ENCODE data around the gene CCR1.

DNA sequence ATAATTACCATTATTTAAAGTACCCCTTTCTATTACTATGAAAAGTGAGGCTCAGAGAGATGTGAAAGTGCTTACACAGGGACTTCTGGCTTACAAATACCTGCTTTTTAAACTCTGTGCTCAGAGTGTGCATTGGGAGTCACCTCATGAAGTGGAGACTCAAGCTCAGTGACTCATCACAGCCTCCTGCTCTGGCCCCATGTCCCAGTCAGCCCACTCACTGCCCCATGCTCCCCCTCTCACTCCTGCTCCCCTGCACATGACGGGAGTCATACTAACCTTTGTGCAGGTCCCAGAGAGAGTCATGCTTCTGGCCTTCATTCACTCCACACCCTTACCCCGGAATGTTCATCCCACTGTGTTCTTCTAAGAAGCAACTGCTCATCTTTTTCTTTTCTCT, 20.2 kb downstream of the CCR1 start:
- TF ChIP-seq POLR2AphosphoS5 (IDR thresholded peaks at IDR 0.05) (no peak), EP300 (conservative IDR thresholded peaks at IDR 0.05; ENCODE audit: poor library complexity, severe bottlenecking) (no peak), MXI1 (conservative IDR thresholded peaks at IDR 0.05; ENCODE audit: poor library complexity, severe bottlenecking) (no peak), EZH2 (IDR thresholded peaks at IDR 0.05; ENCODE audit: borderline replicate concordance, insufficient read depth, low read length, poor library complexity, severe bottlenecking) (no peak)
- TF ChIP-seq, protein P1, sequence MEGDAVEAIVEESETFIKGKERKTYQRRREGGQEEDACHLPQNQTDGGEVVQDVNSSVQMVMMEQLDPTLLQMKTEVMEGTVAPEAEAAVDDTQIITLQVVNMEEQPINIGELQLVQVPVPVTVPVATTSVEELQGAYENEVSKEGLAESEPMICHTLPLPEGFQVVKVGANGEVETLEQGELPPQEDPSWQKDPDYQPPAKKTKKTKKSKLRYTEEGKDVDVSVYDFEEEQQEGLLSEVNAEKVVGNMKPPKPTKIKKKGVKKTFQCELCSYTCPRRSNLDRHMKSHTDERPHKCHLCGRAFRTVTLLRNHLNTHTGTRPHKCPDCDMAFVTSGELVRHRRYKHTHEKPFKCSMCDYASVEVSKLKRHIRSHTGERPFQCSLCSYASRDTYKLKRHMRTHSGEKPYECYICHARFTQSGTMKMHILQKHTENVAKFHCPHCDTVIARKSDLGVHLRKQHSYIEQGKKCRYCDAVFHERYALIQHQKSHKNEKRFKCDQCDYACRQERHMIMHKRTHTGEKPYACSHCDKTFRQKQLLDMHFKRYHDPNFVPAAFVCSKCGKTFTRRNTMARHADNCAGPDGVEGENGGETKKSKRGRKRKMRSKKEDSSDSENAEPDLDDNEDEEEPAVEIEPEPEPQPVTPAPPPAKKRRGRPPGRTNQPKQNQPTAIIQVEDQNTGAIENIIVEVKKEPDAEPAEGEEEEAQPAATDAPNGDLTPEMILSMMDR (IDR thresholded peaks at IDR 0.05; ENCODE audit: poor library complexity, severe bottlenecking) = no peak
- TF ChIP-seq, protein P2, sequence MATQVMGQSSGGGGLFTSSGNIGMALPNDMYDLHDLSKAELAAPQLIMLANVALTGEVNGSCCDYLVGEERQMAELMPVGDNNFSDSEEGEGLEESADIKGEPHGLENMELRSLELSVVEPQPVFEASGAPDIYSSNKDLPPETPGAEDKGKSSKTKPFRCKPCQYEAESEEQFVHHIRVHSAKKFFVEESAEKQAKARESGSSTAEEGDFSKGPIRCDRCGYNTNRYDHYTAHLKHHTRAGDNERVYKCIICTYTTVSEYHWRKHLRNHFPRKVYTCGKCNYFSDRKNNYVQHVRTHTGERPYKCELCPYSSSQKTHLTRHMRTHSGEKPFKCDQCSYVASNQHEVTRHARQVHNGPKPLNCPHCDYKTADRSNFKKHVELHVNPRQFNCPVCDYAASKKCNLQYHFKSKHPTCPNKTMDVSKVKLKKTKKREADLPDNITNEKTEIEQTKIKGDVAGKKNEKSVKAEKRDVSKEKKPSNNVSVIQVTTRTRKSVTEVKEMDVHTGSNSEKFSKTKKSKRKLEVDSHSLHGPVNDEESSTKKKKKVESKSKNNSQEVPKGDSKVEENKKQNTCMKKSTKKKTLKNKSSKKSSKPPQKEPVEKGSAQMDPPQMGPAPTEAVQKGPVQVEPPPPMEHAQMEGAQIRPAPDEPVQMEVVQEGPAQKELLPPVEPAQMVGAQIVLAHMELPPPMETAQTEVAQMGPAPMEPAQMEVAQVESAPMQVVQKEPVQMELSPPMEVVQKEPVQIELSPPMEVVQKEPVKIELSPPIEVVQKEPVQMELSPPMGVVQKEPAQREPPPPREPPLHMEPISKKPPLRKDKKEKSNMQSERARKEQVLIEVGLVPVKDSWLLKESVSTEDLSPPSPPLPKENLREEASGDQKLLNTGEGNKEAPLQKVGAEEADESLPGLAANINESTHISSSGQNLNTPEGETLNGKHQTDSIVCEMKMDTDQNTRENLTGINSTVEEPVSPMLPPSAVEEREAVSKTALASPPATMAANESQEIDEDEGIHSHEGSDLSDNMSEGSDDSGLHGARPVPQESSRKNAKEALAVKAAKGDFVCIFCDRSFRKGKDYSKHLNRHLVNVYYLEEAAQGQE (IDR thresholded peaks at IDR 0.05; ENCODE audit: borderline replicate concordance) = no peak
